GM21515 (cell line): ENCODE results near the gene LRRN2.
"Not testable (repeated sequence)": the region's sequence is repeated elsewhere in the genome, so short reads cannot be mapped to it uniquely, and the experiment has no call there.

Experiments
- ATAC-seq: cut with Tn5 transposase; IDR thresholded peaks from one replicate; pipeline ENCODE4 v1.9.1; 2021; ENCODE audit not compliant: unreplicated experiment

The LRRN2 gene

GRCh38 chr1:204633665-204634064 lies 51.9 kb downstream of the LRRN2 start:
- no peak for ATAC-seq

- no peak for ATAC-seq
Measured at GRCh38 chr1:204630132-204630905, 55.2 kb downstream of the LRRN2 start.

- not testable (repeated sequence) for ATAC-seq
Measured at GRCh38 chr1:204629459-204629858, 56.1 kb downstream of the LRRN2 start.

GRCh38 chr1:204628868-204629267 lies 56.7 kb downstream of the LRRN2 start:
- ATAC-seq, result no peak

- ATAC-seq, result no peak
Measured at GRCh38 chr1:204627436-204627835, 58.1 kb downstream of the LRRN2 start.

- ATAC-seq, result no peak
Measured at GRCh38 chr1:204626381-204626780, 59.2 kb downstream of the LRRN2 start.

- no peak for ATAC-seq
Measured at GRCh38 chr1:204624631-204625216, 60.8 kb downstream of the LRRN2 start.

GRCh38 chr1:204623894-204624361 lies 61.6 kb downstream of the LRRN2 start:
- no peak for ATAC-seq

- ATAC-seq, result no peak
Measured at GRCh38 chr1:204623365-204623893, 62.1 kb downstream of the LRRN2 start.

GRCh38 chr1:204621996-204622395 lies 63.5 kb downstream of the LRRN2 start:
- no peak for ATAC-seq

- ATAC-seq, result no peak
Measured at GRCh38 chr1:204621396-204621795, 64.1 kb downstream of the LRRN2 start.

- ATAC-seq, result no peak
Measured at GRCh38 chr1:204619721-204620120, 65.8 kb downstream of the LRRN2 start.

- no peak for ATAC-seq
Measured at GRCh38 chr1:204618148-204618760, 67.3 kb downstream of the LRRN2 start.

- ATAC-seq, result no peak
Measured at GRCh38 chr1:204617256-204618147, 68.0 kb downstream of the LRRN2 start.

GRCh38 chr1:204616641-204617040 lies 68.9 kb downstream of the LRRN2 start:
- no peak for ATAC-seq

- ATAC-seq, result no peak
Measured at GRCh38 chr1:204615881-204616280, 69.7 kb downstream of the LRRN2 start.

GRCh38 chr1:204613636-204614035 lies 71.9 kb downstream of the LRRN2 start:
- ATAC-seq, result no peak

GRCh38 chr1:204612326-204612725 lies 73.2 kb downstream of the LRRN2 start:
- ATAC-seq, result no peak

GRCh38 chr1:204611036-204611435 lies 74.5 kb downstream of the LRRN2 start:
- ATAC-seq, result no peak

GRCh38 chr1:204607910-204608309 lies 77.6 kb downstream of the LRRN2 start:
- ATAC-seq, result no peak

GRCh38 chr1:204605791-204606190 lies 79.7 kb downstream of the LRRN2 start:
- ATAC-seq, result no peak
